Mucosa of descending colon (tissue), 3 donors: ENCODE results near the gene ANKRD55. TPM values are rescaled to one million over a fixed set of nuclear protein-coding genes. Genes with fewer than 3 reads are reported as not detected.
"Not testable (repeated sequence)": the region's sequence is repeated elsewhere in the genome, so short reads cannot be mapped to it uniquely, and the experiment has no call there.

ENCODE experiments used
- ATAC-seq: fragments of 200-7000 bp; cut with Tn5 transposase; one replicate; pipeline ENCODE4 v1.9.1; 2020; ENCODE audit warnings: mild to moderate bottlenecking, moderate library complexity
- DNase-seq, 3 donors: peaks; one replicate each; pipeline ENCODE4 v3.0.0-alpha.2; 2020
- H3K36me3 ChIP-seq: fragments of 200-600 bp; one replicate; pipeline ENCODE4 v1.8.0; 2021; ENCODE audit warnings: low read depth, mild to moderate bottlenecking
- H3K4me1 ChIP-seq: fragments of 200-600 bp; one replicate; pipeline ENCODE4 v1.8.0; 2021; ENCODE audit warnings: low read depth, mild to moderate bottlenecking
- H3K4me3 ChIP-seq: fragments of 200-600 bp; one replicate; pipeline ENCODE4 v1.8.0; 2021; ENCODE audit warnings: mild to moderate bottlenecking
- H3K9me3 ChIP-seq: fragments of 200-600 bp; one replicate; pipeline ENCODE4 v1.8.0; 2021; ENCODE audit warnings: mild to moderate bottlenecking
- CTCF ChIP-seq: fragments of 200-600 bp; IDR thresholded peaks from one replicate; pipeline ENCODE4 v1.8.0; 2022; ENCODE audit warnings: antibody characterized with exemption, mild to moderate bottlenecking
- intact Hi-C, 2 donors: fragments of 100-400 bp; cut with DNase I in 1 of 2; cut with micrococcal nuclease in 1 of 2; formaldehyde crosslinking; loops; one replicate each; pipeline versions ENCODE4 v1.11.0 to v1.11.1; 2022; cut with DNase I, micrococcal nuclease
- total RNA-seq, 3 donors: library from RNA; stranded (reverse); fragmentation: NEBNext Ultra II Directional in 2 of 3; extraction: Animal tissue kit (Norgen Biotek cat#: 25700) in 2 of 3; gene quantifications; one replicate each; pipeline versions ENCODE4 v1.2.1 to v1.2.4, GENCODE V29; 2021 to 2023
- donor health status: DM: no; HTN: no; CAD: no; lungs with moderate emphysema.
- donor health status: DM: no; HTN: no; CAD: no.
- donor health status: DM: no; HTN: yes; CAD: no.

Gene ANKRD55
- total RNA-seq, 3 donors from 2014 or later = 0.31 TPM; not detected in 2

- no peaks in the 10 kb centered on the region for H3K4me1 ChIP-seq
- intact Hi-C loops = no loop called here
- TF ChIP-seq CTCF = no peak
Measured at GRCh38 chr5:56110646-56111403, 122.3 kb downstream of the ANKRD55 start.

GRCh38 chr5:56108246-56108645, 124.9 kb downstream of the ANKRD55 start:
- H3K9me3 ChIP-seq = no peaks in the 10 kb centered on the region
- no peak for TF ChIP-seq CTCF
- H3K4me1 ChIP-seq = no peaks in the 10 kb centered on the region
- ATAC-seq = no peak
- H3K36me3 ChIP-seq = no peaks in the 10 kb centered on the region
- intact Hi-C loops = no loop called here
- no peak overlapping the region for H3K4me3 ChIP-seq
- DNase-seq = no peak

More at GRCh38 chr5:56110646-56111403, 122.3 kb downstream of the ANKRD55 start:
- Histone ChIP-seq H3K4me3 (no peak overlapping the region), H3K36me3 (no peaks in the 10 kb centered on the region), H3K9me3 (no peaks in the 10 kb centered on the region)
- DNase-seq (no peak), ATAC-seq (no peak)

- no peak for TF ChIP-seq CTCF
- H3K4me3 ChIP-seq = no peak overlapping the region
- no peak for DNase-seq
- intact Hi-C loops = no loop called here
- H3K36me3 ChIP-seq = no peaks in the 10 kb centered on the region
- no peaks in the 10 kb centered on the region for H3K9me3 ChIP-seq
- ATAC-seq = no peak
- H3K4me1 ChIP-seq = no peaks in the 10 kb centered on the region
Measured at GRCh38 chr5:56106837-56107236, 126.3 kb downstream of the ANKRD55 start.

- no peak for DNase-seq
- no peaks in the 10 kb centered on the region for H3K36me3 ChIP-seq
- H3K9me3 ChIP-seq = no peaks in the 10 kb centered on the region
- intact Hi-C loops = no loop called here
- no peaks in the 10 kb centered on the region for H3K4me1 ChIP-seq
- no peak for TF ChIP-seq CTCF
- no peak for ATAC-seq
- H3K4me3 ChIP-seq = no peak overlapping the region
Measured at GRCh38 chr5:56105511-56106291, 127.4 kb downstream of the ANKRD55 start.

- DNase-seq (no peak), ATAC-seq (no peak)
- intact Hi-C loops = no loop called here
- no peak for TF ChIP-seq CTCF
- no peak overlapping the region for H3K4me3 ChIP-seq
- no peaks in the 10 kb centered on the region for H3K9me3 ChIP-seq
- H3K4me1 ChIP-seq = no peaks in the 10 kb centered on the region
- H3K36me3 ChIP-seq = no peaks in the 10 kb centered on the region
Measured at GRCh38 chr5:56102889-56103288, 130.2 kb downstream of the ANKRD55 start.

GRCh38 chr5:56102207-56102606, 130.9 kb downstream of the ANKRD55 start:
- ATAC-seq, intact Hi-C loops, DNase-seq, H3K4me1 ChIP-seq, H3K4me3 ChIP-seq, H3K9me3 ChIP-seq, H3K36me3 ChIP-seq: not testable (repeated sequence)
